ENCODE measurements around the gene PDE4A.

DNA sequence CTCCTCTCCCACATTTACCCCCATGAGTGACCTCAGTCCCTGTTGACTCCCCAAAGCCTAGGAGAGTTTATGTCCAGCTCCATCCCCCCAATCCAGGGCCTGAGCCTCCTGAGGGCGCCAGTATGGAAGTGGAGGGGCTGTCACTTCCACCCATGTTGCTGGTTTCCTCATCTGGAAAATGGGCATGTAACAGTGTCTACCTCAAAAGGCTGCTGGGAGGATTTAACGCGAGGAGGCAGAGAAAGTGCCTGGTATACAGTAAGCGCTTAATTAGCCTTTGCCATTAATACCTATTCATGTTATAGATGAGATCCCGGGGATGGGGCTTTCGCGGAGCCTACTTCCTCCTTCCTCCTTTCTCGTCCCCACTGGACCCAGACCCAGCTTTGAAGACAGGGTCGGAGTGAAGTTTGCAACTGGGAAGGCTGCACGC lies 40.4 kb upstream of the PDE4A start:
- TF ChIP-seq, protein P1, sequence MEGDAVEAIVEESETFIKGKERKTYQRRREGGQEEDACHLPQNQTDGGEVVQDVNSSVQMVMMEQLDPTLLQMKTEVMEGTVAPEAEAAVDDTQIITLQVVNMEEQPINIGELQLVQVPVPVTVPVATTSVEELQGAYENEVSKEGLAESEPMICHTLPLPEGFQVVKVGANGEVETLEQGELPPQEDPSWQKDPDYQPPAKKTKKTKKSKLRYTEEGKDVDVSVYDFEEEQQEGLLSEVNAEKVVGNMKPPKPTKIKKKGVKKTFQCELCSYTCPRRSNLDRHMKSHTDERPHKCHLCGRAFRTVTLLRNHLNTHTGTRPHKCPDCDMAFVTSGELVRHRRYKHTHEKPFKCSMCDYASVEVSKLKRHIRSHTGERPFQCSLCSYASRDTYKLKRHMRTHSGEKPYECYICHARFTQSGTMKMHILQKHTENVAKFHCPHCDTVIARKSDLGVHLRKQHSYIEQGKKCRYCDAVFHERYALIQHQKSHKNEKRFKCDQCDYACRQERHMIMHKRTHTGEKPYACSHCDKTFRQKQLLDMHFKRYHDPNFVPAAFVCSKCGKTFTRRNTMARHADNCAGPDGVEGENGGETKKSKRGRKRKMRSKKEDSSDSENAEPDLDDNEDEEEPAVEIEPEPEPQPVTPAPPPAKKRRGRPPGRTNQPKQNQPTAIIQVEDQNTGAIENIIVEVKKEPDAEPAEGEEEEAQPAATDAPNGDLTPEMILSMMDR (IDR thresholded peaks at IDR 0.05), result no peak
- TF ChIP-seq POLR2A (IDR thresholded peaks at IDR 0.05) (no peak), POLR2AphosphoS5 (IDR thresholded peaks at IDR 0.05) (no peak)
